Measurements from ENCODE around the gene ZHX3. TPM values are rescaled to one million over a fixed set of nuclear protein-coding genes. Genes with fewer than 3 reads are reported as not detected.

The ZHX3 gene
- total and polyA plus RNA-seq, 5 experiments from 2014 or later, result 3.3 to 14.4 (median 10.4) TPM

DNA sequence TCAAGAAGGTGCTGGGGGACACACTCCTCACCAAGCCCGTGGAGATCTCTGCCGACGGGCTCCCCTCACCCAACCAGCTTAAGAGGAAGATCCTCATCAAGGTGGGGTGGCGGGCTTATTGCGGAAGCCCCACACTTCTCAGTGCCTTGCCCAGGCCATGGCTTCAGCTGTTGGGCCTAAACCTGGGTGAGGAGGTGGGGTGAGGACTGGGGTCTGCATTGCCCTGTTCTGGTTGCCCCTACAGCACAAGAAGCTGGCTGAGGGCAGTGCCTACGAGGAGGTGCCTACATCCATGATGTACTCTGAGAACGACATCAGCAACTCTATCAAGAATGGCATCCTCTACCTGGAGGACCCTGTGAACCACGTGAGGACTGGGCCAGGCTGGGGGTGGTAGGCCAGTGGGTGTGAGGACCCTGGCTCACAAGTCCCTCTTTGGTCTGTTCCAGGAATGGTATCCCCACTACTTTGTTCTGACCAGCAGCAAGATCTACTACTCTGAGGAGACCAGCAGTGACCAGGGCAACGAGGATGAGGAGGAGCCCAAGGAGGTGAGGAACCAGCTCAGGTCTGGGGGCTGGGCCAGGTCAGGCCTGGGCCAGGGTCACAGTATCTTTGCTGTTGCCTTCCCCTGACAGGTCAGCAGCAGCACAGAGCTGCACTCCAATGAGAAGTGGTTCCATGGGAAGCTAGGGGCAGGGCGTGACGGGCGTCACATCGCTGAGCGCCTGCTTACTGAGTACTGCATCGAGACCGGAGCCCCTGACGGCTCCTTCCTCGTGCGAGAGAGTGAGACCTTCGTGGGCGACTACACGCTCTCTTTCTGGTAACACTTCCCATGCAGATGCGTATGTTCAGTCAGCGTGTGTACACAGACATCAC is 152.3 kb downstream of the ZHX3 start:
- peaks cover 16 to 96% (median 41%) of the 10 kb centered on the region in 3 donors for H3K36me3 Mint-ChIP-seq
- no peaks in the 10 kb centered on the region for H3K9me3 Mint-ChIP-seq
- peak overlapping the region; percentile 63 to 99 (median 86) for H3K27ac Mint-ChIP-seq
- peaks cover 39 to 81% (median 64%) of the 10 kb centered on the region in 4 donors for H3K4me1 Mint-ChIP-seq
- DNase-seq (no peak), ATAC-seq (no peak)
- POLR2A ChIA-PET, result interaction anchor here (1.1 to 22.6 kb wide), 2 partner anchors 8 to 25 kb away, joined by 3 to 734 read pairs; partner anchors contain the start of gene PLCG1
- peaks cover 0 to under 1% (median 0%) of the 10 kb centered on the region in 5 donors for H3K27me3 Mint-ChIP-seq
- H3K4me3 Mint-ChIP-seq, result no peak overlapping the region

DNA sequence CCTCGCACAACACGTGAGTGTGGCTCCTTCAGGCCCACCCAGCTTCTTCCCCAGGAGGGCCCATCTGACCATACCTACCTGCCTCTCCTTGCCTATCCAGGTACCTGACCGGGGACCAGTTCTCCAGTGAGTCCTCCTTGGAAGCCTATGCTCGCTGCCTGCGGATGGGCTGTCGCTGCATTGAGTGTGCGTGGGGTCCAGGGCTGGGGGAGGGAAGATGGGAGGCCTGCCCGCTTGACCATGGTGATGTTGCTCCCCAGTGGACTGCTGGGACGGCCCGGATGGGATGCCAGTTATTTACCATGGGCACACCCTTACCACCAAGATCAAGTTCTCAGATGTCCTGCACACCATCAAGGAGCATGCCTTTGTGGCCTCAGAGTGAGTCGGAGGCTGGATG is 153.7 kb downstream of the ZHX3 start:
- H3K27ac Mint-ChIP-seq, result peak overlapping the region; percentile 77 to 99 (median 94)
- H3K4me1 Mint-ChIP-seq, result peaks cover 45 to 86% (median 76%) of the 10 kb centered on the region in 4 donors
- POLR2A ChIA-PET, result interaction anchor here (0.9 to 22.6 kb wide), 2 partner anchors 13 to 24 kb away, joined by 3 to 734 read pairs; partner anchors contain the start of gene PLCG1
- H3K4me3 Mint-ChIP-seq, result peak overlapping the region in 6 of 10 donors; percentile 18 to 83 (median 60)
- ATAC-seq (no peak), DNase-seq (no peak)
- H3K27me3 Mint-ChIP-seq, result no peaks in the 10 kb centered on the region
- no peaks in the 10 kb centered on the region for H3K9me3 Mint-ChIP-seq
- H3K36me3 Mint-ChIP-seq, result peaks cover 18 to 92% (median 42%) of the 10 kb centered on the region in 3 donors

DNA sequence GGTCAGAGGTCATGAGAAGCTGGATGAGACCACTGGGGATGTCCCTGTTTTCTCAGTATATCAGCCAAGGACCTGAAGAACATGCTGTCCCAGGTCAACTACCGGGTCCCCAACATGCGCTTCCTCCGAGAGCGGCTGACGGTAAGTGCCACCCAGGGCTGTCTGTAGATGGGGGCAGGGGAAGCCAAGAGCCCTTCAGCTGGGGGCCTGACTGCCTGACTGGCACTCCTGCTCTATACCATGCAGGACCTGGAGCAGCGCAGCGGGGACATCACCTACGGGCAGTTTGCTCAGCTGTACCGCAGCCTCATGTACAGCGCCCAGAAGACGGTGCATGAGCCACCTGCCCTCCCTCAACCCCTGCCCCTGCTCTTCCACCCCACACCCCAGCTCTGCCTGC is 155.1 kb downstream of the ZHX3 start:
- Mint-ChIP-seq H3K27me3 (no peaks in the 10 kb centered on the region), H3K4me3 (peak overlapping the region in 9 of 10 donors; percentile 31 to 84 (median 77)), H3K4me1 (peaks cover 55 to 94% (median 84%) of the 10 kb centered on the region in 4 donors), H3K27ac (peak overlapping the region; percentile 93 to 99 (median 95)), H3K36me3 (peaks cover 18 to 78% (median 41%) of the 10 kb centered on the region in 3 donors), H3K9me3 (no peaks in the 10 kb centered on the region)
- ATAC-seq, result peak; percentile 15 to 29
- POLR2A ChIA-PET, result interaction anchor here (1.0 to 22.6 kb wide), 3 partner anchors 8 to 22 kb away, joined by 3 to 734 read pairs (median 3); partner anchors contain the start of gene PLCG1
- no peak for DNase-seq

DNA sequence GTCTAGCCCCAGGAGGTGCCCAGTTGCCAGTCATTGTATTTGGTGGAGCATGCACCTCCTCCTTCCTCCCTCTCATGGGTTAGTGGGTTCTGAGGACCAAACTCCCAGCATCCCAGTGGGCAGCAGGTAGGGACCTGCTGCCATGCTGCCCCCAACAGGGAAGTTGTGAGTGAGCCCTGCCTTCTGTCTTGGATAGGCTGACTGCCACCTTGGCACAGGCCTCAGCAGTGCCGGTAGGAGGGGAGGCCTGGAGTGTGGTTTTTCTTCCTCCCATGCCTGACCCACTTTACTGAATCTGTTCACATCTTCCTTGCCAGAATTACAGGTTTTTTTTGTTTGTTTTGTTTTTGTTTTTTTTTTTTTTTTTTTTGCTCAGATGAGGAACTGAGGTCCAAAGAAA is 155.6 kb downstream of the ZHX3 start:
- DNase-seq (peak in 1 of 10 donors; percentile 26), ATAC-seq (peak in 1 of 2 donors; percentile 15)
- Mint-ChIP-seq H3K4me3 (peak overlapping the region; percentile 31 to 84 (median 75)), H3K27me3 (peaks cover 0 to 2% (median 0%) of the 10 kb centered on the region in 5 donors), H3K9me3 (no peaks in the 10 kb centered on the region), H3K4me1 (peaks cover 56 to 94% (median 84%) of the 10 kb centered on the region in 4 donors), H3K36me3 (peaks cover 18 to 73% (median 36%) of the 10 kb centered on the region in 3 donors), H3K27ac (peak overlapping the region; percentile 93 to 99 (median 95))
- POLR2A ChIA-PET, result interaction anchor here (1.0 to 22.6 kb wide), 4 partner anchors 8 to 22 kb away, joined by 3 to 734 read pairs (median 43); partner anchors contain the start of gene PLCG1

DNA sequence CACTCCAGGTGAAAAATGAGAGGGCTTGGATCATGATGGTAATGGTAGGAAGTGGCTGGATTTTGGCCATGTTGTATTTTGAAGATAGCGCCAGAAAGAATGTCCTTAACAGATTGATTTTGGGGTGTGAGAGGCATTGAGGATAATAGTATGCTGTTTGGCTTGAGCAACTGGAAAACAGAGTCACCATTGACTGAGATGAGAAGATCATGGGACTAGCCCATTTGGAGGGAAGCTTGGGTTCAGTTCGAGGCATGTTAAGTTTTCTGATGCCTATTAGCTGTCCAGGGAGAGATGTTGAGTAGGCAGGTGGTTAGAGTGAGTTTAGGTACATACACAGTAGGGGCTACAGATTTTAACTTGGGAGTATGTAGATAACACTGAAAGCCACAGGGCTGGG is 156.8 kb downstream of the ZHX3 start:
- Mint-ChIP-seq H3K9me3 (no peaks in the 10 kb centered on the region), H3K27ac (peak overlapping the region; percentile 92 to 99 (median 96)), H3K4me3 (peak overlapping the region; percentile 0 to 93 (median 72)), H3K36me3 (peaks cover 18 to 62% (median 30%) of the 10 kb centered on the region in 3 donors), H3K4me1 (peaks cover 59 to 95% (median 87%) of the 10 kb centered on the region in 4 donors), H3K27me3 (peaks cover 0 to 3% (median 0%) of the 10 kb centered on the region in 5 donors)
- no peak for ATAC-seq
- POLR2A ChIA-PET, result interaction anchor here (1.1 to 22.6 kb wide), 3 partner anchors 9 to 20 kb away, joined by 3 to 734 read pairs (median 83); partner anchors contain the start of gene PLCG1
- no peak for DNase-seq

DNA sequence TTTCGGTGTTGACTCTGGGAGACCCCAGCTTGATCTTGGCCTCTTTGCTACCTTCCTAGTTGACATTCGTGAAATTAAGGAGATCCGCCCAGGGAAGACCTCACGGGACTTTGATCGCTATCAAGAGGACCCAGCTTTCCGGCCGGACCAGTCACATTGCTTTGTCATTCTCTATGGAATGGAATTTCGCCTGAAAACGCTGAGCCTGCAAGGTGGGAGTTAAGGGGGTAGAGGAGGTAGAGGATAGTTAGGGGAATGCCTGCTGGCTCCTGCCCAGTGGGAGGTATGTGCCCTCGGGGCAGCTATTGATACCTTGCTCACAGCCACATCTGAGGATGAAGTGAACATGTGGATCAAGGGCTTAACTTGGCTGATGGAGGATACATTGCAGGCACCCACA is 158.0 kb downstream of the ZHX3 start:
- DNase-seq (no peak), ATAC-seq (no peak)
- H3K27me3 Mint-ChIP-seq, result peaks cover 0 to 3% (median 0%) of the 10 kb centered on the region in 5 donors
- H3K4me1 Mint-ChIP-seq, result peaks cover 66 to 98% (median 96%) of the 10 kb centered on the region in 4 donors
- peaks cover 17 to 50% (median 25%) of the 10 kb centered on the region in 3 donors for H3K36me3 Mint-ChIP-seq
- H3K9me3 Mint-ChIP-seq, result no peaks in the 10 kb centered on the region
- peak overlapping the region; percentile 92 to 99 (median 96) for H3K27ac Mint-ChIP-seq
- H3K4me3 Mint-ChIP-seq, result peak overlapping the region; percentile 3 to 93 (median 84)
- POLR2A ChIA-PET, result interaction anchor here (9.5 to 22.6 kb wide), 2 partner anchors 10 to 19 kb away, joined by 83 to 734 read pairs; partner anchors contain the start of gene PLCG1

DNA sequence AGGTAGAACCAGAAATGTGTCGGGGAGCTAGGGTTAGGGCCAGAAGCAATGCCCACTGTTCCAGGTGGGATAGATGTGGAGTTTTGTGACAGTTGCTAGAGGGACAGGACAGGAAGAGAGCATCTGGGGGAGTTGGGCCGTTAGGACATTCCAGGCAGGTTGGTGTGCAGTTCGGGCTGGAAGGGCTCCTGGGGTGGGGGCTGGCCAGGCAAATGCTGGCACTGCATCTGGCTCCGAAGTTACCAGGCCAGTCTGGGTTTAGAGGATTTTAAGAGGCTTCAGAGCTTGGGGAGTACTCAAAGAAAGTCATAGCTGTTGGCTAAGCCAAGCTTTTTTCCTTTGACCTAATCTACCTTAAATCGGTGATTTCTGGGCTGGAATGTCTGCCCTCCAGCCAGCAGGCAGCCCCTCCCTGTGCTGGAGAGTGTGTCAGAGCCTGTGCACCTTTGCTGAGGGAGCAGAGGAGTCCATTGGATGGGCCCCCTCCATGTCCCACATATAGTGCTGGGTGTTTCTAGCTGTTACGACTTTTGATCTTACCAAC is 159.4 kb downstream of the ZHX3 start:
- POLR2A ChIA-PET, result interaction anchor here (1.4 to 22.6 kb wide), 4 partner anchors 12 to 460 kb away, joined by 5 to 734 read pairs (median 46); partner anchors contain the start of genes CHD6 and PLCG1
- DNase-seq (no peak), ATAC-seq (no peak)
- peaks cover 12 to 43% (median 16%) of the 10 kb centered on the region in 3 donors for H3K36me3 Mint-ChIP-seq
- H3K27me3 Mint-ChIP-seq, result peaks cover 0 to 3% (median 0%) of the 10 kb centered on the region in 5 donors
- peak overlapping the region; percentile 62 to 93 (median 84) for H3K4me3 Mint-ChIP-seq
- peaks cover 66 to 98% (median 97%) of the 10 kb centered on the region in 4 donors for H3K4me1 Mint-ChIP-seq
- no peaks in the 10 kb centered on the region for H3K9me3 Mint-ChIP-seq
- H3K27ac Mint-ChIP-seq, result peak overlapping the region; percentile 92 to 99 (median 96)

DNA sequence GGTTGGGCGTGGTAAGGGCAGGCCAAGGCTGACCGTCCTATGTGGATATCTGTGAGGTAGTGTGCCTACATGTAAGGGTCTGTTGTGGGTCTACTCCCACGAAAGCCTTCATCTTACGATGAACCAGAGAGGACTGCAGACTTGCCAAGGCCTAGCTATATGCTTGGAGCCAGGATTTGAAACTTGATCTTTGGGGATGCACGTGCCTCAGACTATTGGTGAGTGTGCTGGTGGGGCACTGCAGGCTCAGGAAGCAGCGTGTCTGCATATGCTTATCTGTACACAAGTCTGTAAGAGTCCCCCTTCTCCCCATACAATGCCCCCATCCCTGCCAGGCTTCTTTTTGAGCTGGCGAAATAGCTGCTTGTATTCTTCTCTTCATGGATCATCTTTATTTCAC is 162.3 kb downstream of the ZHX3 start:
- peak overlapping the region in 9 of 10 donors; percentile 40 to 91 (median 80) for H3K4me3 Mint-ChIP-seq
- H3K36me3 Mint-ChIP-seq, result peaks cover 2 to 24% (median 4%) of the 10 kb centered on the region in 3 donors
- peak overlapping the region; percentile 86 to 99 (median 94) for H3K27ac Mint-ChIP-seq
- POLR2A ChIA-PET, result interaction anchor here (1.4 to 22.6 kb wide), 3 partner anchors 15 to 77 kb away, joined by 3 to 734 read pairs (median 83); partner anchors contain the start of gene PLCG1
- DNase-seq (no peak), ATAC-seq (no peak)
- H3K9me3 Mint-ChIP-seq, result no peaks in the 10 kb centered on the region
- H3K27me3 Mint-ChIP-seq, result peaks cover 0 to 3% (median 0%) of the 10 kb centered on the region in 5 donors
- peaks cover 67 to 100% (median 99%) of the 10 kb centered on the region in 4 donors for H3K4me1 Mint-ChIP-seq

DNA sequence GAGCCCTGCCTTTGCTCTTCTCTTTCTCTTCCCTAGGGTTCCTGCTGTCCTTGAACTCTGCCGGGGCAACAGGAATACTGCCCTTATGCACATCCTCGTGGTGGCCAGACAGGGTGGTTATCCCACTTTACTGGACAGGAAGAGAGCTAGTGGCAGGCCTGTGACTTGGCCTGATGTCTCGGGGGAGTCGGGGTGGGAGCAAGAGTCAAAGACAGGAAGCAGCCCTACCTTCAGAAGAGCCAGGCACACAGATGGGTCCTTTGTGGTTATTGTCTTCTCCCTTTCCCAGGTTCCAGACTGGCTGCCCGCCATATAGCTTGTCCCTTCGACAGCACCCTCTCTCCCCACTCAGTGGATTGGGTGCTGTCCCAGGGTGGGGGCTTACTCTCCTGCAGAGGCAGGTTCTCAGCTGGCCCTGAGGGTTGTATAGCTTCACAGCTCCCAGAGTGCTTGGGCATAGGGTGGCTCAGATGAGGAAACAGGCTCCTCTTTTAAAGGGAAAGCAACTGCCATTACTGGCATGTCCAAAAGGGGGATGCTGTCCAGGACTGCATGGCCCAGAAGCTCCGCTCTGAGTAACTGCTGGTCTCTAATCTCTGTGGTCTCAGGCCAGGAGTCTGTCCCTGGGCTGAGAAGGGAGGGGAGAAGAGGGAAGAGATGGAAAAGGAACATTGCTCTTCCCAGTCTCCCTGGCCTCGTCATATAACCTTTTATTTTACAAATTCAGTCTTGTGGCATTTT is 162.9 kb downstream of the ZHX3 start:
- no peak for DNase-seq
- Mint-ChIP-seq H3K4me1 (peaks cover 62 to 99% (median 97%) of the 10 kb centered on the region in 4 donors), H3K27ac (peak overlapping the region; percentile 86 to 99 (median 94)), H3K36me3 (peaks cover 0 to 21% (median 2%) of the 10 kb centered on the region in 3 donors), H3K4me3 (peak overlapping the region in 9 of 10 donors; percentile 40 to 91 (median 81)), H3K9me3 (no peaks in the 10 kb centered on the region), H3K27me3 (peaks cover 0 to 3% (median 0%) of the 10 kb centered on the region in 5 donors)
- POLR2A ChIA-PET, result interaction anchor here (1.4 to 22.6 kb wide), 3 partner anchors 14 to 78 kb away, joined by 3 to 734 read pairs (median 83); partner anchors contain the start of gene PLCG1
- no peak for ATAC-seq

DNA sequence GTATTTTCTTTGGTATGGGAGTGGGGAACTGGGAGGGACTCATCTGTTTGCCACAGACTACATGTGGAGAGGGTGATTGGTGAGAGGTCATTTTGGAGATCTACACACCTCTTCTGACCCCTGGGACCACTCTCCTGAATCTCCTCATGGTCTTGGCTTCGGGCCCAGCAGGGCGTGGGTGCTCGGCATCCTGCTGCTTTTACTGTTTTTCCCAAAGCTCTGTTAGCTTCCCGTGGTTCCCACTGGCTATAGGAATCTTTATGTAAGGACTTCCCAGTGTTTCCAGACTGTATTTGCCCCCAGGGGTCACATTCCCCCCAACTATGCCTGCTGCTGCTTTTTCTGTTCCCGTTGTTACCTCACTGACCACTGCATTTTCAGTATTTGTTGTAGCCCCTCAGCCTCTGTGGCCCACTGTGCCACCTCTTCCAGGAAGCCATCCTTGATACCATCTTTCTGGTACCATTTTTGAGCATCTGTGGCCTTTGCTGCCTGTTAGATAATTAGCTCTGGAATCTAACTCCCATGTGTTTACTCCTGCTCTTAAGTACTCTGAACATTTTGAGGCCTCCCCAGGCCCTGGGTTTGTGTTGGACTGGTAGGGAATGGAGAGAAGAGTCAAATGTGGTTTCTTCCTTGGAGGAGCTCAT is 165.3 kb downstream of the ZHX3 start:
- peaks cover 0 to 3% (median 0%) of the 10 kb centered on the region in 5 donors for H3K27me3 Mint-ChIP-seq
- no peaks in the 10 kb centered on the region for H3K9me3 Mint-ChIP-seq
- H3K4me3 Mint-ChIP-seq, result peak overlapping the region; percentile 63 to 90 (median 80)
- H3K36me3 Mint-ChIP-seq, result peaks cover 0 to 25% (median 0%) of the 10 kb centered on the region in 3 donors
- ATAC-seq (no peak), DNase-seq (no peak)
- H3K4me1 Mint-ChIP-seq, result peaks cover 59 to 99% (median 97%) of the 10 kb centered on the region in 4 donors
- peak overlapping the region; percentile 89 to 99 (median 95) for H3K27ac Mint-ChIP-seq
- POLR2A ChIA-PET, result interaction anchor here (1.1 to 22.6 kb wide), 3 partner anchors 8 to 18 kb away, joined by 3 to 734 read pairs (median 83); partner anchors contain the start of gene PLCG1
